Occipital lobe (tissue), 2 donors: ENCODE data around the gene MAP1LC3B. TPM values are rescaled to one million over a fixed set of nuclear protein-coding genes. Genes with fewer than 3 reads are reported as not detected.

Source experiments
- DNase-seq: peaks from one replicate; lab custom pipeline; 2025; lab: John Stamatoyannopoulos, UW
- total RNA-seq: library from RNA; depleted of rRNA; stranded (reverse); fragments of >200 nt; gene quantifications from one replicate; pipeline ENCODE4 v1.2.3, GENCODE V29; 2014

Gene MAP1LC3B
- total RNA-seq, 1 donor from 2014 or later: 18.2 TPM

DNA sequence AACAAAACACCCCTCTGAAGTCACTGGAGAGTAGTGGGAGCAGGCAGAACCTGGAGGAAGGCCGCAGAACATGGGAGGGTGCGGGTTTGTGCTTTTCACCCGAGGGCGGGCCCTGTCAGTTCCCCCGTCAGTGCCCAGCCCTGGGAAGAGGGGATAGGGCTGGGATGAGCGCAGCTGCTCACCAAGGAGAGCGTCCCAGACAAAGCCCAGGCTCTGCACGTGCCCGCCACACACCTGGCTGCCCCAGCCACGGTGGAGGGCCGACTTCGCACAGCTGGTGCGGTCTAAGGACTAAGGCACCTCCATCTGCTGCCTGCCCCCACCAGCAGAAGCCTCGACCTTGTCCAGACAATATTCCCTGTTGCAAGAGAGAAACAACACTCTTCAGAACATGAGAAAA, 61.2 kb downstream of the MAP1LC3B start:
- no peak for DNase-seq

Other genes starting within 250 kb of the MAP1LC3B start
- gene C16orf95, start 74.9 kb upstream of the MAP1LC3B start, total RNA-seq: 3.1 TPM
- gene FBXO31, start 8.6 kb upstream of the MAP1LC3B start, total RNA-seq: 25.6 TPM
- 33.2 TPM for gene ZCCHC14, start 100.7 kb downstream of the MAP1LC3B start, total RNA-seq
- 56.0 TPM for gene JPH3, start 210.2 kb downstream of the MAP1LC3B start, total RNA-seq